Activated T-cell treated with anti-CD3 and anti-CD28 coated beads for 48 hours (primary cell): ENCODE measurements around the gene CST1.
"Not testable (repeated sequence)": the region's sequence is repeated elsewhere in the genome, so short reads cannot be mapped to it uniquely, and the experiment has no call there.

Experiments
- DNase-seq: peaks from one replicate; pipeline ENCODE4 v3.0.0-alpha.2; 2020; ENCODE audit warnings: low read depth

Gene CST1

DNA sequence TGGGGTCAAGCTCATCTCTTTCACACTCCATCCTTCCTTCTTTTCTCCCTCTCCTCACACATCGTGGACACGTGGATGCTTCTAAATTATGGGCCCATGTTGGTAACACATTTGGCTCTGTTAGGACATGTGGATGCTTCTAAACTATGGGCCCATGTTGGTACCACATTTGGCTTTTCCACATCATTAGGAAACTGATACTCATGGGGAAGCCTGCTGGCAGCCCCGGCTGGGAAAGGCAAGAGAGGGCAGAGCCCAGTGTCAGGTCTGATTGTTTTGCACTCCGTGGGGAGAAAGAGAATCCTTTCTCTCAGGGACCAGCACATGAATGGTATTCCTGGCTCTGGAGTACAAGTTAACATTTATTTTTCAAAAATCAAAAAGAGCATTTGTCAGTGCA is 4.0 kb upstream of the CST1 start:
- DNase-seq: no peak

GRCh38 chr20:23753589-23753988 is 2.9 kb upstream of the CST1 start:
- no peak for DNase-seq

DNA sequence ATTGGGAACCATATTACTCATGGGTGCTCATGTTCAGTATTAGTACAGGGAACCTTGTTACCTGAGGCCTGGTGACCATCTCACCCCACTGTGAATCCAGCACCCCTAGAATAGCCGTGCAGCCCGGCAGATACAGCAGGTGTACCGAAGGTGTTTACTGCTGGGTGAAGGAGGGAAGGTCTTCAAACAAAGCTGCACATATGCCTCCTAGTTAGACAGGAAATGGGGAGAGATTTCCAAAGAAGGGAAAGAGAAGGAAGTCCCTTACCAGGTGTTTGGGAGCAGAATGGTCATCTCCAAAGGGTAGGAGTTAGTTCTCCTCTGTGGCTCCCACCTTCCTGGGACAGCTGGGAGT is 2.4 kb upstream of the CST1 start:
- no peak for DNase-seq

DNA sequence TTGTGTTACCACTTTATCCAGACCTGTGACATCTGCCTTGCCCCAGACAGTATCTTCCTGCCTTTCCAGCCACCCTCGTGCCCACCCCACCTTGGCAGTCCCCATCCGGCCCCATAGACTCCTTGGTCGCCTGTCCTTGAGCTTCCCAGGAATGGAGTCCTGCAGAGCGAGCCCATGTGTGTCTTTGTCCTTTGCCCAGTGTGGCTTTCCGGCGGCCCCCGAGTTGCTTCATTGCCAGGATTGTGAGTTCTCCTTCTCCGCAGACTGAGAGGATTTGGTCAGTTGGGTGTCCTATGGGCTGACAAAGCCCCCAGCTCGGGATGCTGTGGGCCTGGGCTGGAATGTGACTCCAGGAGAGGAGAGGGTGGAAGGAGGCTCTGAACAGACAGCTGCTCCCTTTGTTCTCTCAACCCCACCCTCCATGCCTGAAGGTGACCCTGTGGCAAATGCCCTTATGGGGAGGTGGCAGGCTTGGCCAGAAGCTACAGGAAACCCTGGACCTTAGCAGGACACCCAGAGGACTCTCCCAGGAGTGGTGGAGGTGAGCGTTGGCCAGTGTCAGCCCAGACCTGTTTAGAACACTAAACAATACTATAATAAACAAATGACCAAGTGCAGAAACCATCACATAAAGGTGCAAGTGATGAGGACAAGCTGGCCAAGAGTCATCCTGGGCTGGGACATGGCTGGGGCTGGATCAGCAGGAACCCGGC is 1.9 kb upstream of the CST1 start:
- DNase-seq: no peak

DNA sequence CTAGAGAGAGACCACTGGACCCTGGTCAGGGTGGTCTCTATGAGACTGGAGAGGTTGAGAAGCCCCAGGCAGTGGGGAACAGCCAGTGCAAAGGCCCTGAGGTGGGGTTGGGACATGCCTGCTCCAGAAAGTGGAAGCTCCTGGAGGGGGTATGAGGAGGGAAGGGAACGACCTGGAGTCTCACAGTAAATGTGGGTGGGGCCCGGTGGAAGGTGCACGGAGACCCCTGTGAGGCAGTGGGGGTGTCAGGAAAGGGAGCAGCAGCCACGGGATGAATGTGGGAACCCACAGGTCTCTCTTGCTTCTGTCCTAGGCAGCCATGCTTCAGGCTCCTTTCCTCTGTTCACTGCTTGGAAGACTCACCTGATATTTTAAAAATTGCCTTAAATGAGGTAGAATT is 1.3 kb upstream of the CST1 start:
- DNase-seq: no peak

- no peak for DNase-seq
Measured at GRCh38 chr20:23749746-23750145, 989 bp downstream of the CST1 start.

- not testable (repeated sequence) for DNase-seq
Measured at GRCh38 chr20:23748975-23749374, 1.8 kb downstream of the CST1 start.

DNA sequence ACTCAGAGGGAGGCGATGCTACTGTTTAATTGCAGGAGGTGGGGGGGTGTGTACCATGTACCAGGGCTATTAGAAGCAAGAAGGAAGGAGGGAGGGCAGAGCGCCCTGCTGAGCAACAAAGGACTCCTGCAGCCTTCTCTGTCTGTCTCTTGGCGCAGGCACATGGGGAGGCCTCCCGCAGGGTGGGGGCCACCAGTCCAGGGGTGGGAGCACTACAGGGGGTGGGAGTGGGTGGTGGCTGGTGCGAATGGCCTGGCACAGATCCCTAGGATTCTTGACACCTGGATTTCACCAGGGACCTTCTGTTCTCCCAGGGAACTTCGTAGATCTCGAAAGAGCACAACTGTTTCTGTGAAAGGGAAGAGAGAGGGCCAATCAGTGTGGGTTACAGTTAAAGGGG is 3.2 kb downstream of the CST1 start:
- DNase-seq: not testable (repeated sequence)

DNA sequence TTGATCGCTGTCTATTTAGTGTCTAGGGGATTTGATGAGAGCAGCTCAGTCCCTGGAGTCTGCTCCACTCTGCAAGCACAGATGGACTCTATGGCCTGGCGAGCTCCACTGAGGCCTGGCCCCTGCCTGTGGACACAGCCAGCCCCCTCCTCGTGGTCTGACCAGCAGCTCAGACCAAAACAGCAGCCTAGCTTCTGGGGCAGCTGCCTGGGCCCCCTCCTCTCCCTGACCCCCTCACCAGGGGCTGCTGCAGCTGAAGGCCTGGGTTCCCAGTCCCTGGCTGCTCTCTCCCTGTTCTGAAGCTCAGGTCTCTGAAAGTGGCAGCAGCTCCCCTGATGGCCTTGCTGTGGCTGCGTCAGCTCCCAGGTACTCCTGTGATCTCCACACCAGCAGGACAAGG is 3.6 kb downstream of the CST1 start:
- DNase-seq: not testable (repeated sequence)

- DNase-seq: no peak
Measured at GRCh38 chr20:23746321-23746720, 4.4 kb downstream of the CST1 start.

GRCh38 chr20:23745247-23745646 is 5.5 kb downstream of the CST1 start:
- DNase-seq: no peak

- no peak for DNase-seq
Measured at GRCh38 chr20:23744817-23745216, 5.9 kb downstream of the CST1 start.

- DNase-seq: not testable (repeated sequence)
Measured at GRCh38 chr20:23735391-23735790, 15.3 kb downstream of the CST1 start.

GRCh38 chr20:23734949-23735348 is 15.8 kb downstream of the CST1 start:
- DNase-seq: not testable (repeated sequence)

- DNase-seq: not testable (repeated sequence)
Measured at GRCh38 chr20:23734440-23734839, 16.3 kb downstream of the CST1 start.

GRCh38 chr20:23727016-23727415 is 23.7 kb downstream of the CST1 start:
- DNase-seq: no peak

- DNase-seq: no peak
Measured at GRCh38 chr20:23725102-23725501, 25.6 kb downstream of the CST1 start.

DNA sequence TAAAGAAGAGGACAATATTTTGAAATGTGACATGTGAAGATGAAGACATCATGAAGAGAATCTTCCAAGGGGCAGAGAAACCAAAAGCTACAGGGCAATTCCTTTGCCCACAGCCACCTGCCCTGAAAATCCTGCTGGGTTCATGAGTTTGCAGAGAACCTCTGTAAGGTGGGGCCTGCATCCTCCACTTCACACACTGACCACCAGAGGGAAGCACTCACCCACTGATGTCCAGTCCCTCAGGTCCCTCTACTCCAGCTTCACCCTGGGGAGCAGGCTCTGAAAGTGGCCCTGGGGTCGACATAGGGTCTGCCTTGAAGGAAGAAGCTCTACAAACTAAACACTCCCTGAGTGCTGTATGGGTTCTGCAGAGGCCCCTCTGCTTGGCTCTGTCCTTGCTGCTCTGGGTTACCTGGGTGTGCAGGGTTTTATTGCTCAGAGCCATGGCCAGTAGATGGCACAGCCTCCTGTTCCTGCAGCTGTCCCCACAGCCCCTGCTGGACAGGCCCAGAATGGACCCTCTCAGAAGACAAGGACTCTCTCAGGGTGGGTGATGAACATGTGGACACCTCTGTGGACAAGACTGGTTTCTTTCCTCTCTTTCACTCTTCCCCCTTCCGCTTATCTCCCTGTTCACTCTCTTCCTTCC is 27.0 kb downstream of the CST1 start:
- DNase-seq: peak; percentile 6

DNA sequence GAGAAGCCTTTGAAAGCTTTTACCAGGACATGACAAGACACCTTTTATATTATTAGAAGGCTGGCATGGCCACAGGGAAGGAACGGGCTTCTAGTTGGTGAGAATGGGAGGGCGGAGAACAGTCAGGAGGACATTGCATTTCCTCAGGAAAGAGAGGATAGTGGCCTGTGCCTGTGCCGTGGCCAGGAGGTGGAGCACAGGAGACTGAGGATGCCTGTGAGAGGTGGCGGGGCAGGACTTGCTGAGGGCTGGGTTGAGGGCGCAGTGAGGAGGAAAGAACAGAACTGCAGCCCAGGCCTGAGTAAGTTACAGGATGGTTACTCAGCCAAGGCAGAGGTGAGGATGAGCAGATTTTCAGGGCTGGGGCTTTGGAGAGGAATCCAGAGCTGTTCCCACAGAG is 27.9 kb downstream of the CST1 start:
- not testable (repeated sequence) for DNase-seq

- DNase-seq: no peak
Measured at GRCh38 chr20:23721962-23722361, 28.8 kb downstream of the CST1 start.

DNA sequence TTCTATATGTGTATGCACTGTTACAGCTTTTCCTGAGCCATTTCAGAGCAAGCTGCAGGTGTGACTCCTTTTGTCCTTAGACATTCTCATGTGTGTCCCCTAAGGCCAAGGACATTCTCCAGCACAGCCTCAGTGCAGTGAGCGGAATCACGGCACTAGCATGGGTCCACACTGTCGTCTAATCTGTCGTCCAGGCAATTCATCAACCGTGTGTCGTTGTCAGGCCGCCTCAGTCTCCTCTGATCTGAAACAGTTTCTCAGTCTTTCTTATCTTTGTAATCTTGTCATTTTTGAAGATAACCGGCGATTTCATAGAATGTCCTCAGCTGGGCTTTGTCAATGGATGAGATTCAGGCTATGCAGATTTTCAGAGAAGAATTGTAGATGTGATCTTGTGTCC is 31.4 kb downstream of the CST1 start:
- DNase-seq: not testable (repeated sequence)

DNA sequence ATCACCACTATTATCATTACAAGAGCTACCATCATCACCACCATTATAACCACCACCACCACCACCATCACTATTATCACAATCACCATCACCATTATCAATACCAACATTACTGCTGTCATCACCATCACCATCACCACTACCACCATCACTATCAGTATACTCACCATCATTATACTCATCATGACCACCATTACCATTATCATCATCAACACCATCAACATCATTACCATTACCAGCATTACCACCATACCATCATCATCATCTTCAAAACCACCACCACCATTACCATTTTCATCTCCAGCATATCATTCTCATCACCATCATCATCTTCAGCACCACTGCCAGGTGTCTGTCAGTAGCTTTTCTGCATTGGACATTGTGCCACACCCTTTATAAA is 39.0 kb downstream of the CST1 start:
- not testable (repeated sequence) for DNase-seq

GRCh38 chr20:23710771-23711170 is 40.0 kb downstream of the CST1 start:
- DNase-seq: no peak

DNA sequence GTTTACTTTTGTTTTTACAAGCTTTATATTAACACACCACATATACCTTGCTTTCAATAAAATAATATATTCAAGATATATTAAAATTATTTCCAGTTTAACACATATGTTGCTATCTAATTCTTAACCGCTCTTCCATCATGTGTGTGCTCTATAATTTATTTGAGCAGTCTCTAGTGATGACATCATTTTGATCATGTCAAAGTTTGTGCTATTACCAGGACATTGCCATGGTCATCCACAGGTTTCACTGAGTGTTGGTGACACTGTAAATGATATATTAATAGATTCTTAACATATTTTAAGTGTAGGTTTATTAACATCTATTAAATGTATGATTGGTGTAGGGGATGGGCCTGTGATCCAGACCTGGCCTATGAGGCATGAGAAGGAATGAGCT is 44.8 kb downstream of the CST1 start:
- no peak for DNase-seq
